Measurements from ENCODE around the gene ANKLE2.
A peak's percentile ranks its signal among the peaks of the same experiment; 100 is the strongest.

Gene ANKLE2

GRCh38 chr12:132723764-132724140 lies 37.9 kb downstream of the ANKLE2 start:
- Histone ChIP-seq H3K27ac (no peak overlapping the region), H4K20me1 (peaks cover 100% of the 10 kb centered on the region), H3K9ac (no peak overlapping the region), H3K27me3 (no peaks in the 10 kb centered on the region), H3K36me3 (peaks cover 100% of the 10 kb centered on the region), H3K4me1 (no peaks in the 10 kb centered on the region), H3K9me3 (no peaks in the 10 kb centered on the region), H3K4me3 (no peak overlapping the region), H3K4me2 (no peak overlapping the region)
- no peak for TF ChIP-seq Cebpa-rat (IDR thresholded peaks at IDR 0.05)

- TF ChIP-seq Cebpa-rat (IDR thresholded peaks at IDR 0.05) = no peak
- no peak overlapping the region for H3K4me2 ChIP-seq
- peaks cover 97% of the 10 kb centered on the region for H4K20me1 ChIP-seq
- no peak overlapping the region for H3K9ac ChIP-seq
- peaks cover 97% of the 10 kb centered on the region for H3K36me3 ChIP-seq
- no peaks in the 10 kb centered on the region for H3K9me3 ChIP-seq
- no peak overlapping the region for H3K27ac ChIP-seq
- no peaks in the 10 kb centered on the region for H3K27me3 ChIP-seq
- no peaks in the 10 kb centered on the region for H3K4me1 ChIP-seq
- H3K4me3 ChIP-seq = no peak overlapping the region
These were observed 38.4 kb downstream of the ANKLE2 start for GRCh38 chr12:132723015-132723763.

GRCh38 chr12:132720606-132721345 lies 40.9 kb downstream of the ANKLE2 start:
- Histone ChIP-seq H3K36me3 (peaks cover 95% of the 10 kb centered on the region), H3K9ac (no peak overlapping the region), H3K27me3 (no peaks in the 10 kb centered on the region), H3K4me3 (no peak overlapping the region), H3K9me3 (no peaks in the 10 kb centered on the region), H3K27ac (no peak overlapping the region), H3K4me1 (peaks cover 20% of the 10 kb centered on the region), H3K4me2 (no peak overlapping the region), H4K20me1 (peaks cover 97% of the 10 kb centered on the region)
- no peak for TF ChIP-seq Cebpa-rat (IDR thresholded peaks at IDR 0.05)

- TF ChIP-seq Cebpa-rat (IDR thresholded peaks at IDR 0.05) = no peak
- no peak overlapping the region for H3K27ac ChIP-seq
These were observed 41.7 kb downstream of the ANKLE2 start for GRCh38 chr12:132719954-132720324.

GRCh38 chr12:132719141-132719953 lies 42.3 kb downstream of the ANKLE2 start:
- TF ChIP-seq Cebpa-rat (IDR thresholded peaks at IDR 0.05) = no peak
- no peak overlapping the region for H3K4me3 ChIP-seq
- peaks cover 97% of the 10 kb centered on the region for H4K20me1 ChIP-seq
- H3K4me2 ChIP-seq = no peak overlapping the region
- no peaks in the 10 kb centered on the region for H3K27me3 ChIP-seq
- H3K4me1 ChIP-seq = peaks cover 26% of the 10 kb centered on the region
- H3K9ac ChIP-seq = no peak overlapping the region
- no peak overlapping the region for H3K27ac ChIP-seq
- H3K36me3 ChIP-seq = peaks cover 95% of the 10 kb centered on the region
- no peaks in the 10 kb centered on the region for H3K9me3 ChIP-seq

More at GRCh38 chr12:132719954-132720324, 41.7 kb downstream of the ANKLE2 start:
- H4K20me1 ChIP-seq = peaks cover 97% of the 10 kb centered on the region
- H3K27me3 ChIP-seq = no peaks in the 10 kb centered on the region
- H3K9ac ChIP-seq = no peak overlapping the region
- H3K36me3 ChIP-seq = peaks cover 95% of the 10 kb centered on the region
- no peak overlapping the region for H3K4me2 ChIP-seq
- H3K9me3 ChIP-seq = no peaks in the 10 kb centered on the region
- no peak overlapping the region for H3K4me3 ChIP-seq
- peaks cover 20% of the 10 kb centered on the region for H3K4me1 ChIP-seq

- TF ChIP-seq Cebpa-rat (IDR thresholded peaks at IDR 0.05) = no peak
- no peak overlapping the region for H3K27ac ChIP-seq
- H4K20me1 ChIP-seq = peaks cover 97% of the 10 kb centered on the region
These were observed 43.0 kb downstream of the ANKLE2 start for GRCh38 chr12:132718644-132719043.

GRCh38 chr12:132717531-132718387 lies 43.9 kb downstream of the ANKLE2 start:
- H3K9me3 ChIP-seq = no peaks in the 10 kb centered on the region
- TF ChIP-seq Cebpa-rat (IDR thresholded peaks at IDR 0.05) = no peak
- no peak overlapping the region for H3K4me3 ChIP-seq
- H3K9ac ChIP-seq = no peak overlapping the region
- peaks cover 39% of the 10 kb centered on the region for H3K4me1 ChIP-seq
- H3K27me3 ChIP-seq = no peaks in the 10 kb centered on the region
- peaks cover 95% of the 10 kb centered on the region for H3K36me3 ChIP-seq
- H3K27ac ChIP-seq = no peak overlapping the region; the same call in 1 of the 2 replicates
- peak overlapping the region; percentile 68 for H3K4me2 ChIP-seq
- H4K20me1 ChIP-seq = peaks cover 97% of the 10 kb centered on the region

More at GRCh38 chr12:132718644-132719043, 43.0 kb downstream of the ANKLE2 start:
- H3K27me3 ChIP-seq = no peaks in the 10 kb centered on the region
- H3K36me3 ChIP-seq = peaks cover 95% of the 10 kb centered on the region
- peaks cover 30% of the 10 kb centered on the region for H3K4me1 ChIP-seq
- no peaks in the 10 kb centered on the region for H3K9me3 ChIP-seq
- no peak overlapping the region for H3K9ac ChIP-seq
- H3K4me2 ChIP-seq = no peak overlapping the region
- no peak overlapping the region for H3K4me3 ChIP-seq

GRCh38 chr12:132717011-132717410 lies 44.6 kb downstream of the ANKLE2 start:
- Histone ChIP-seq H3K27me3 (no peaks in the 10 kb centered on the region), H4K20me1 (peaks cover 97% of the 10 kb centered on the region), H3K4me1 (peaks cover 47% of the 10 kb centered on the region), H3K27ac (no peak overlapping the region), H3K9ac (no peak overlapping the region), H3K4me3 (no peak overlapping the region), H3K36me3 (peaks cover 90% of the 10 kb centered on the region), H3K9me3 (no peaks in the 10 kb centered on the region), H3K4me2 (peak overlapping the region; percentile 68)
- no peak for TF ChIP-seq Cebpa-rat (IDR thresholded peaks at IDR 0.05)

- Histone ChIP-seq H3K4me1 (peaks cover 53% of the 10 kb centered on the region), H3K9me3 (no peaks in the 10 kb centered on the region), H3K27ac (no peak overlapping the region), H4K20me1 (peaks cover 97% of the 10 kb centered on the region), H3K4me2 (peak overlapping the region; percentile 68), H3K27me3 (no peaks in the 10 kb centered on the region), H3K9ac (no peak overlapping the region), H3K4me3 (no peak overlapping the region), H3K36me3 (peaks cover 83% of the 10 kb centered on the region)
- no peak for TF ChIP-seq Cebpa-rat (IDR thresholded peaks at IDR 0.05)
These were observed 45.3 kb downstream of the ANKLE2 start for GRCh38 chr12:132716356-132716755.
